A549 treated with dexamethasone at 1 μM for 4 hours (cell line): Measurements from ENCODE around the gene AADACL4. TPM values are rescaled to one million over a fixed set of nuclear protein-coding genes. Genes with fewer than 3 reads are reported as not detected.

Experiments
- total RNA-seq: library from RNA; stranded (reverse); fragments of 200-300 nt; extraction: Qiagen RNA extraction; gene quantifications from 5 replicates; pipeline ENCODE4 v1.2.3, GENCODE V29; 2022

Gene AADACL4
- total RNA-seq, result not detected in 5 replicates

GRCh38 chr1:12643785-12644184, at the start of gene AADACL4:
Gene AADACL4 (plus strand): TSS chr1:12644085. CDS start chr1:12644547, 462 bp downstream.

GRCh38 chr1:12617901-12618660, 25.8 kb upstream of the AADACL4 start, which contains the start of gene DHRS3:
Gene DHRS3 (minus strand): TSS chr1:12618210. CDS start chr1:12617348, 862 bp downstream.

GRCh38 chr1:12715896-12716437, 72.1 kb downstream of the AADACL4 start, which contains the start of gene AADACL3:
Gene AADACL3 (plus strand): TSS chr1:12716110. CDS start chr1:12716177, 67 bp downstream.

Other genes starting within 250 kb of the AADACL4 start
- gene DHRS3, start 25.9 kb upstream of the AADACL4 start, total RNA-seq, result 41.9 to 52.6 TPM (median 50.9 TPM) in 5 replicates
- not detected in 5 replicates for gene AADACL3, start 72.0 kb downstream of the AADACL4 start, total RNA-seq
- not detected in 5 replicates for gene CFAP107, start 102.1 kb downstream of the AADACL4 start, total RNA-seq
- not detected in 5 replicates for gene PRAMEF12, start 129.7 kb downstream of the AADACL4 start, total RNA-seq
- 0.05 to 0.13 TPM (median 0.09 TPM) in 5 replicates for gene PRAMEF1, start 147.3 kb downstream of the AADACL4 start, total RNA-seq
- gene PRAMEF11, start 187.3 kb downstream of the AADACL4 start, total RNA-seq, result not detected in 5 replicates
- gene HNRNPCL1, start 204.6 kb downstream of the AADACL4 start, total RNA-seq, result not detected in 5 replicates
- gene PRAMEF2, start 213.0 kb downstream of the AADACL4 start, total RNA-seq, result 0.07 to 0.24 TPM (median 0.13 TPM) in 5 replicates
- gene PRAMEF4, start 242.1 kb downstream of the AADACL4 start, total RNA-seq, result 0.06 TPM in 1 of 5 replicates, not detected in the others